B cell (primary cell): ENCODE data around the gene DPPA2.

Experiments used
- CTCF ChIP-seq: fragments of 200-600 bp; IDR thresholded peaks from one replicate; pipeline ENCODE4 v1.8.0; 2022; ENCODE audit warnings: antibody characterized with exemption, mild to moderate bottlenecking
- EZH2 ChIP-seq: IDR thresholded peaks from 2 replicates; pipeline ENCODE4 v1.6.1; 2012; ENCODE audit warnings: borderline replicate concordance, low read depth, mild to moderate bottlenecking, moderate library complexity, low read length; ENCODE audit not compliant: insufficient read depth, poor library complexity, severe bottlenecking

DNA sequence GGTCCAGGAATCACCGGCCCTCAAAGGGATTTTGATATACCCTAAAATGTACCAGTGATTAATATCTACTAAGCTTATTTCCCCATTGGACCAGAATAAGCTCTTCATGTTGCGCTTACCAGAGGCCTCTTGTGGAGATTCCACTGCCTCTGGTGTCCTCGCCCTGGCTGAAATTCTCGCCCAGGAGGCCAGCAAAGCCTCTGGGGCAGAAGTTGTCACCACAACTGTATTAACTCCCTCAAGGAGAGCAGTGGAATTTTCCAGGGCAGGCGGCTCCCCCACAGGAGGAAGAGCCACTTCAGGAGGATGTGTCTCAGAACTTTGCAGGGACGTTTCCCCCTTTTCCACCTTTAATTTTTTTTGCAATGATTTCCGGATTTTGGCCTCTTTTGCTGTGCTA is 14.1 kb upstream of the DPPA2 start:
- TF ChIP-seq CTCF, result no peak
- TF ChIP-seq EZH2, result no peak
